ENCODE data around the gene TMPRSS11D. TPM values are rescaled to one million over a fixed set of nuclear protein-coding genes. Genes with fewer than 3 reads are reported as not detected.

Gene TMPRSS11D
- total RNA-seq, 1 donor: not detected

DNA sequence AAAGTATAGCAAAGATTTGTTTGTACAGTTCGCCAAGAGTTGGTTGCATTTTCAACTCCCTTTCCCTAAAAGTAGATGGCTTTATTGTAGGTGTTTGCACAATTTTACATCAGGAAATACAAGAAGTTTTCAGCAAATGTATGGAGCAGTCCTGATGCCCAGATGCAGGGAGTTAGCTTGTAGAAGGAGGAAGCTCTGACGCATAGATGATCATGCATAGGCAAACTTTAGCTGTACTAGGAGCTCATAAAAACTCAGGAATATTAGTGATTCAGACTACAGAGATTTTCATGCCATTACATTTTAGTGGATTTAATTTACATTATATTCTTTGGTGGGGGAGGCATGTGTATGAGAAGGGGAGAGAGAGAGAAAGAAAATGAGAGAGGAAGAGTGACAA, 62.9 kb downstream of the TMPRSS11D start:
- H3K4me1 ChIP-seq (ENCODE audit: insufficient read depth, low read length): no peaks in the 10 kb centered on the region
- H2AFZ ChIP-seq (ENCODE audit: low read length): no peak overlapping the region
- H4K20me1 ChIP-seq (ENCODE audit: insufficient read depth, low read length): no peaks in the 10 kb centered on the region
- DNase-seq (ENCODE audit: insufficient read length, low spot score, missing footprints): no peak
- H3K27me3 ChIP-seq (ENCODE audit: insufficient read depth, low read length): no peaks in the 10 kb centered on the region
- H3K36me3 ChIP-seq (ENCODE audit: insufficient read depth, low read length): no peaks in the 10 kb centered on the region
- no peaks in the 10 kb centered on the region for H3K79me2 ChIP-seq (ENCODE audit: insufficient read depth, low read length)
- TF ChIP-seq, protein P1, sequence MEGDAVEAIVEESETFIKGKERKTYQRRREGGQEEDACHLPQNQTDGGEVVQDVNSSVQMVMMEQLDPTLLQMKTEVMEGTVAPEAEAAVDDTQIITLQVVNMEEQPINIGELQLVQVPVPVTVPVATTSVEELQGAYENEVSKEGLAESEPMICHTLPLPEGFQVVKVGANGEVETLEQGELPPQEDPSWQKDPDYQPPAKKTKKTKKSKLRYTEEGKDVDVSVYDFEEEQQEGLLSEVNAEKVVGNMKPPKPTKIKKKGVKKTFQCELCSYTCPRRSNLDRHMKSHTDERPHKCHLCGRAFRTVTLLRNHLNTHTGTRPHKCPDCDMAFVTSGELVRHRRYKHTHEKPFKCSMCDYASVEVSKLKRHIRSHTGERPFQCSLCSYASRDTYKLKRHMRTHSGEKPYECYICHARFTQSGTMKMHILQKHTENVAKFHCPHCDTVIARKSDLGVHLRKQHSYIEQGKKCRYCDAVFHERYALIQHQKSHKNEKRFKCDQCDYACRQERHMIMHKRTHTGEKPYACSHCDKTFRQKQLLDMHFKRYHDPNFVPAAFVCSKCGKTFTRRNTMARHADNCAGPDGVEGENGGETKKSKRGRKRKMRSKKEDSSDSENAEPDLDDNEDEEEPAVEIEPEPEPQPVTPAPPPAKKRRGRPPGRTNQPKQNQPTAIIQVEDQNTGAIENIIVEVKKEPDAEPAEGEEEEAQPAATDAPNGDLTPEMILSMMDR (IDR thresholded peaks at IDR 0.05; ENCODE audit: extremely low read depth, low read depth, low read length): no peak
- H3K4me2 ChIP-seq (ENCODE audit: insufficient read depth, low read length): no peak overlapping the region
- no peak overlapping the region for H3K27ac ChIP-seq (ENCODE audit: low read depth, low read length)
- H3K4me3 ChIP-seq (ENCODE audit: insufficient read depth, low read length): no peak overlapping the region
- no peaks in the 10 kb centered on the region for H3K9me3 ChIP-seq (ENCODE audit: low read depth, low read length)

DNA sequence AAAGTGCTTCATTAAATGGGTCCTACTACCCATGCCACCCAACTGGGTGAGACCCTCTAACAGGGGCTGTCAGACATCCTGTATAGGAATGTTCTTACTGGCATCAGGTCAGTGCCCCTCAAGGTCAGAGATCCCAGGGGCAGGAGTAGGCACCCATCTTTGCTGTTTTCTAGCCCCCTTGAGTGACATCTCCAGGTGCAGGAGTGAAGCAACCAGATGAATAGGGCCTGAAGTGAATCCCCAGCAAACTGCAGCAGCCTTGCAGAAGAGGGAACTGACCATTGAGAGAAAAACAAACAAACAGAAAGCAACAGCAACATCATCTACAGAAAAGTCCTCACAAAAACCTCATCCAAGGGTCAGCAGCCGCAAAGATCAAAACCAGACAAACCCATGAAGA, 73.8 kb downstream of the TMPRSS11D start:
- Histone ChIP-seq H3K4me2 (ENCODE audit: insufficient read depth, low read length) (no peak overlapping the region), H3K36me3 (ENCODE audit: insufficient read depth, low read length) (no peaks in the 10 kb centered on the region), H3K4me3 (ENCODE audit: insufficient read depth, low read length) (no peak overlapping the region), H3K9me3 (ENCODE audit: low read depth, low read length) (no peaks in the 10 kb centered on the region), H3K27ac (ENCODE audit: low read depth, low read length) (no peak overlapping the region), H2AFZ (ENCODE audit: low read length) (no peak overlapping the region), H3K27me3 (ENCODE audit: insufficient read depth, low read length) (no peaks in the 10 kb centered on the region), H3K79me2 (ENCODE audit: insufficient read depth, low read length) (no peaks in the 10 kb centered on the region), H4K20me1 (ENCODE audit: insufficient read depth, low read length) (no peaks in the 10 kb centered on the region), H3K4me1 (ENCODE audit: insufficient read depth, low read length) (no peaks in the 10 kb centered on the region)
- no peak for DNase-seq (ENCODE audit: insufficient read length, low spot score, missing footprints)
- TF ChIP-seq, protein P1 (IDR thresholded peaks at IDR 0.05; ENCODE audit: extremely low read depth, low read depth, low read length): no peak

DNA sequence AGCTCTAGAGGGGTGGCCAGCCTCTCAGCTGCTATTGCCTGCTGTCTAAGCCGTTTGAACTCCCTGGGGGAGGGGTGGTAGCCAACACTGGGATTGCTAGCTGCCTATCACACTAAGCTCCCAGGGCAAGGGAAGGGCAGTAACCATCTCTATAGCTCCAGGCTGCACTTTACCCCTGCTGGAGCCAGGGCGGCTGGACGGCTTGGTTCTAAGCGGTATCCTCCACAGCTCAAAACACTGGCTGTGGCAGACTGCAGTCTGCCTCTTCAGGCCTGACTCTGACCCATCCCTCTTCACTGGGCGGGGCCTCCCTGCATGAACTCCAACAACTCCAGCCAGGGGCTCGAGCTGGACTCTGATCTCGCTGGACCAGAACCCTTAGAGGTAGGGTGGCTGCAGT, 74.3 kb downstream of the TMPRSS11D start:
- no peak overlapping the region for H2AFZ ChIP-seq (ENCODE audit: low read length)
- H3K9me3 ChIP-seq (ENCODE audit: low read depth, low read length): no peaks in the 10 kb centered on the region
- TF ChIP-seq, protein P1 (IDR thresholded peaks at IDR 0.05; ENCODE audit: extremely low read depth, low read depth, low read length): no peak
- H3K4me2 ChIP-seq (ENCODE audit: insufficient read depth, low read length): no peak overlapping the region
- H3K4me3 ChIP-seq (ENCODE audit: insufficient read depth, low read length): no peak overlapping the region
- no peaks in the 10 kb centered on the region for H4K20me1 ChIP-seq (ENCODE audit: insufficient read depth, low read length)
- H3K27me3 ChIP-seq (ENCODE audit: insufficient read depth, low read length): no peaks in the 10 kb centered on the region
- no peak overlapping the region for H3K27ac ChIP-seq (ENCODE audit: low read depth, low read length)
- no peaks in the 10 kb centered on the region for H3K4me1 ChIP-seq (ENCODE audit: insufficient read depth, low read length)
- H3K36me3 ChIP-seq (ENCODE audit: insufficient read depth, low read length): no peaks in the 10 kb centered on the region
- no peaks in the 10 kb centered on the region for H3K79me2 ChIP-seq (ENCODE audit: insufficient read depth, low read length)
- no peak for DNase-seq (ENCODE audit: insufficient read length, low spot score, missing footprints)

DNA sequence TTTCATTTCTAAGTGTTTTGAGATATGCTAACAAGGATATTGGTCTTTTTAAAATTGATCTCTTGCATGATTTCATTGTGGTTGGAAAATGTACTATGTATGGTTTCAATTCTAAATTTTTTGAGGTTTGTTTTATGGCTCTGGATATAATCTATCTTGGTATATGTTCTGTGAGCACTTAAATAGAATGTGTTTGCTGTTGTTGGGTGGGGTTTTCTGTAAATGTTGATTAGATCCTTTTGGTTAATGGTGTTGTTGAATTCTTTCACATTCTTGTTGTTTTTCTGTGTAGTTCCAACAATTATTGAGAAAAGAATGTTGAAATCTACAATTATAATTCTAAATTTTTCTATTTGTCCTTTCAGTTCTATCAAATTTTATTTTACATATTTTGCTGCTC, 87.0 kb downstream of the TMPRSS11D start:
- no peak overlapping the region for H3K4me3 ChIP-seq (ENCODE audit: insufficient read depth, low read length)
- H3K79me2 ChIP-seq (ENCODE audit: insufficient read depth, low read length): no peaks in the 10 kb centered on the region
- DNase-seq (ENCODE audit: insufficient read length, low spot score, missing footprints): no peak
- H3K9me3 ChIP-seq (ENCODE audit: low read depth, low read length): no peaks in the 10 kb centered on the region
- H3K36me3 ChIP-seq (ENCODE audit: insufficient read depth, low read length): no peaks in the 10 kb centered on the region
- no peaks in the 10 kb centered on the region for H3K27me3 ChIP-seq (ENCODE audit: insufficient read depth, low read length)
- no peak overlapping the region for H2AFZ ChIP-seq (ENCODE audit: low read length)
- H4K20me1 ChIP-seq (ENCODE audit: insufficient read depth, low read length): no peaks in the 10 kb centered on the region
- no peak overlapping the region for H3K4me2 ChIP-seq (ENCODE audit: insufficient read depth, low read length)
- H3K4me1 ChIP-seq (ENCODE audit: insufficient read depth, low read length): no peaks in the 10 kb centered on the region
- TF ChIP-seq, protein P1 (IDR thresholded peaks at IDR 0.05; ENCODE audit: extremely low read depth, low read depth, low read length): no peak
- H3K27ac ChIP-seq (ENCODE audit: low read depth, low read length): no peak overlapping the region
